Endothelial cell of umbilical vein (primary cell): ENCODE data around the gene IGFBP3. TPM values are rescaled to one million over a fixed set of nuclear protein-coding genes. Genes with fewer than 3 reads are reported as not detected.
A peak's percentile ranks its signal among the peaks of the same experiment; 100 is the strongest.

Source experiments
- BruUV-seq: library from RNA; stranded (reverse); fragments of 400-500 nt; replicated peaks from 2 replicates; lab custom pipeline; 2021; lab: Mats Ljungman, UMichigan
- CTCF ChIA-PET: fragments of 300-600, 350-600 bp; sonication (Branson Sonifier 250); formaldehyde crosslinking; loops from one replicate; lab custom pipeline; 2021; ENCODE audit warnings: antibody characterized with exemption, inconsistent platforms; lab: Charles Lee
- POLR2A ChIA-PET: fragments of 300-600, 350-600 bp; sonication (Branson Sonifier 250); formaldehyde crosslinking; loops from one replicate; lab custom pipeline; 2021; ENCODE audit warnings: antibody characterized with exemption, inconsistent platforms; lab: Charles Lee
- DNase-seq: peaks from one replicate; pipeline ENCODE4 v3.0.0-alpha.2; 2011; ENCODE audit warnings: low read depth, low spot score
- FAIRE-seq: peaks from 2 replicates; lab custom pipeline; 2011; peaks lifted over from hg19 to GRCh38; lab: Jason Lieb, UNC
- H2AFZ ChIP-seq: 2 replicates; pipeline ENCODE4 v1.6.0; 2012; ENCODE audit warnings: low read depth, low read length, control low read depth, inconsistent platforms
- H3K27ac ChIP-seq: 2 replicates; pipeline ENCODE4 v1.5.1; 2011; ENCODE audit warnings: low read depth, mild to moderate bottlenecking, control low read depth, low read length, moderate library complexity; ENCODE audit not compliant: insufficient read depth
- H3K27me3 ChIP-seq, 2 experiments: 2 replicates each; pipeline versions ENCODE4 v1.6.0 to v1.6.1; 2011; ENCODE audit warnings: low read length in 2 of 2, mixed read lengths in 1 of 2; ENCODE audit not compliant: control insufficient read depth in 2 of 2, insufficient read depth in 2 of 2
- H3K36me3 ChIP-seq, 2 experiments: 2 replicates in 1 of 2; 3 replicates in 1 of 2; pipeline ENCODE4 v1.5.1; 2011; ENCODE audit warnings: low read length in 2 of 2, mild to moderate bottlenecking in 1 of 2, moderate library complexity in 1 of 2; ENCODE audit not compliant: control insufficient read depth in 2 of 2, insufficient read depth in 2 of 2; ENCODE audit errors: extremely low read depth in 1 of 2
- H3K4me1 ChIP-seq: 3 replicates; pipeline ENCODE4 v1.5.1; 2011; ENCODE audit warnings: mild to moderate bottlenecking, low read length; ENCODE audit not compliant: control insufficient read depth, insufficient read depth; ENCODE audit errors: extremely low read depth
- H3K4me2 ChIP-seq: 2 replicates; pipeline ENCODE4 v1.6.1; 2011; ENCODE audit warnings: low read length, control low read depth, mixed read lengths; ENCODE audit not compliant: insufficient read depth
- H3K4me3 ChIP-seq, 3 experiments: fragments of 200-600 bp in 1 of 3; sonication (generic), shearing (Covaris generic) in 1 of 3; replicated peaks in 1 of 3; 2 replicates each; pipeline ENCODE4 v1.5.1; 2011 to 2016; ENCODE audit warnings: control low read depth in 3 of 3, low read length in 3 of 3, mild to moderate bottlenecking in 2 of 3, inconsistent platforms in 1 of 3, low read depth in 1 of 3, moderate library complexity in 1 of 3; ENCODE audit not compliant: insufficient read depth in 1 of 3
- H3K79me2 ChIP-seq: 2 replicates; pipeline ENCODE4 v1.6.0; 2012; ENCODE audit warnings: low read length, inconsistent platforms; ENCODE audit not compliant: control insufficient read depth, insufficient read depth
- H3K9ac ChIP-seq: replicated peaks from 2 replicates; pipeline ENCODE3; 2011; ENCODE audit warnings: low read length, control low read depth; ENCODE audit not compliant: insufficient read depth; ENCODE audit errors: extremely low read depth
- H3K9me1 ChIP-seq: replicated peaks from 3 replicates; pipeline ENCODE4 v1.6.0; 2011; ENCODE audit warnings: mild to moderate bottlenecking, low read length; ENCODE audit not compliant: control insufficient read depth, insufficient read depth; ENCODE audit errors: extremely low read depth
- H3K9me3 ChIP-seq: replicated peaks from 2 replicates; pipeline ENCODE4 v1.5.1; 2012; ENCODE audit warnings: low read length, inconsistent platforms; ENCODE audit not compliant: control insufficient read depth, insufficient read depth
- H4K20me1 ChIP-seq: replicated peaks from 2 replicates; pipeline ENCODE3; 2011; ENCODE audit warnings: mild to moderate bottlenecking, low read length; ENCODE audit not compliant: control insufficient read depth, insufficient read depth; ENCODE audit errors: extremely low read depth
- CTCF ChIP-seq, 2 donors: IDR thresholded peaks; 1 replicate in 1 of 2; 2 replicates in 1 of 2; pipeline ENCODE4 v1.5.1; 2011; ENCODE audit warnings: low read length in 2 of 2, mild to moderate bottlenecking in 2 of 2, moderate library complexity in 2 of 2, control low read depth in 1 of 2, inconsistent platforms in 1 of 2, low read depth in 1 of 2; ENCODE audit not compliant: insufficient read depth in 1 of 2; ENCODE audit errors: extremely low read depth in 1 of 2
- EZH2 ChIP-seq: IDR thresholded peaks from 2 replicates; pipeline ENCODE4 v1.6.1; 2012; ENCODE audit warnings: borderline replicate concordance, low read depth, mild to moderate bottlenecking, moderate library complexity, low read length, inconsistent platforms; ENCODE audit not compliant: severe bottlenecking
- JUN ChIP-seq: IDR thresholded peaks from 2 replicates; pipeline ENCODE4 v1.6.1; 2011; ENCODE audit warnings: borderline replicate concordance, low read depth; ENCODE audit not compliant: insufficient read length, insufficient read depth
- MYC ChIP-seq: IDR thresholded peaks from one replicate; pipeline ENCODE4 v1.6.1; 2011; ENCODE audit warnings: mild to moderate bottlenecking, low read depth, low read length
- POLR2A ChIP-seq: IDR thresholded peaks from 2 replicates; pipeline ENCODE4 v1.6.1; 2012; ENCODE audit warnings: low read depth, mild to moderate bottlenecking, control low read depth, low read length
- POLR2AphosphoS5 ChIP-seq: IDR thresholded peaks from 2 replicates; pipeline ENCODE4 v1.6.1; 2012; ENCODE audit warnings: low read depth, mild to moderate bottlenecking, control low read depth, low read length, moderate library complexity; ENCODE audit not compliant: insufficient read depth
- dilution Hi-C: fragments of 300-500 bp; cut with MboI; formaldehyde crosslinking; loops from one replicate; pipeline ENCODE4 v1.15.0; 2019; ENCODE audit warnings: low sequenced_read_pairs; ENCODE audit not compliant: extremely low pct_ligation_motif_present
- intact Hi-C: fragments of 100-400 bp; cut with micrococcal nuclease; formaldehyde crosslinking; loops from one replicate; pipeline ENCODE4 v1.10.0; 2022
- polyA plus RNA-seq, 4 experiments: library from polyadenylated mRNA; depleted of rRNA in 3 of 4; stranded (reverse) in 3 of 4; unstranded in 1 of 4; fragments of >200 nt; gene quantifications; 2 replicates each; pipeline versions ENCODE4 v1.2.1 to v1.2.3, GENCODE V29; 2011 to 2012; ENCODE audit warnings: missing spikeins in 1 of 4
- total RNA-seq: library from RNA; stranded (reverse); gene quantifications from 2 replicates; pipeline ENCODE4 v1.2.3, GENCODE V29; 2021

The IGFBP3 gene
- total and polyA plus RNA-seq, 2 donors (not counting 3 experiments of a cell fraction or from before 2014, with no cell fraction given), result 3.4 to 10.1 TPM

GRCh38 chr7:45885264-45885882 lies 35.7 kb downstream of the IGFBP3 start:
- H3K27me3 ChIP-seq, result no peaks in the 10 kb centered on the region
- H3K9me3 ChIP-seq, result no peaks in the 10 kb centered on the region
- dilution Hi-C loops, result no loop called here
- H3K36me3 ChIP-seq, result no peaks in the 10 kb centered on the region
- H3K79me2 ChIP-seq, result no peaks in the 10 kb centered on the region
- ChIA-PET POLR2A (no interaction called here), CTCF (interaction anchor here (0.7 kb wide), 1 partner anchor 31 kb away, joined by 3 read pairs; no protein-coding TSS in a partner anchor)
- no peak overlapping the region for H3K4me3 ChIP-seq
- FAIRE-seq (peak; percentile 50), DNase-seq (no peak)
- BruUV-seq, result no TSS peak
- no peaks in the 10 kb centered on the region for H4K20me1 ChIP-seq
- intact Hi-C loops, result no loop called here
- no peak overlapping the region for H3K27ac ChIP-seq
- H2AFZ ChIP-seq, result peak overlapping the region; percentile 30
- no peak overlapping the region for H3K4me2 ChIP-seq
- H3K4me1 ChIP-seq, result peaks cover 46% of the 10 kb centered on the region
- no peaks in the 10 kb centered on the region for H3K9me1 ChIP-seq
- no peak overlapping the region for H3K9ac ChIP-seq
- TF ChIP-seq MYC (no peak), CTCF (IDR thresholded peaks at IDR 0.05; ENCODE audit: extremely low read depth in 1 of 2, insufficient read depth in 1 of 2, low read depth in 1 of 2, low read length in 2 of 2) (no peak), EZH2 (no peak), POLR2A (no peak), POLR2AphosphoS5 (no peak)

- H3K4me2 ChIP-seq, result no peak overlapping the region
- ChIA-PET CTCF (interaction anchor here (0.7 to 1.3 kb wide), 2 partner anchors 16 to 33 kb away, joined by 3 read pairs; no protein-coding TSS in a partner anchor), POLR2A (no interaction called here)
- H3K9me1 ChIP-seq, result no peaks in the 10 kb centered on the region
- no peaks in the 10 kb centered on the region for H3K9me3 ChIP-seq
- intact Hi-C loops (no loop called here), dilution Hi-C loops (no loop called here)
- peaks cover 33% of the 10 kb centered on the region for H3K4me1 ChIP-seq
- no peak overlapping the region for H2AFZ ChIP-seq
- H3K27ac ChIP-seq, result no peak overlapping the region
- H3K9ac ChIP-seq, result no peak overlapping the region
- H3K4me3 ChIP-seq, result no peak overlapping the region
- no peaks in the 10 kb centered on the region for H3K27me3 ChIP-seq
- no peaks in the 10 kb centered on the region for H3K79me2 ChIP-seq
- TF ChIP-seq POLR2A, result no peak
- TF ChIP-seq JUN, result no peak
- H3K36me3 ChIP-seq, result no peaks in the 10 kb centered on the region
- DNase-seq, result no peak
- BruUV-seq, result no TSS peak
- H4K20me1 ChIP-seq, result no peaks in the 10 kb centered on the region
- FAIRE-seq, result no peak
Observed at GRCh38 chr7:45884136-45884535, 36.9 kb downstream of the IGFBP3 start.
